GM23338 (cell line): Measurements from ENCODE around the gene ADGRG4. TPM values are rescaled to one million over a fixed set of nuclear protein-coding genes. Genes with fewer than 3 reads are reported as not detected.

Experiments
- ATAC-seq: fragments of 200-7000 bp; cut with Tn5 transposase; 3 replicates; pipeline ENCODE4 v1.9.1; 2020
- DNase-seq: peaks from one replicate; pipeline ENCODE4 v3.0.0-alpha.2; 2015; ENCODE audit warnings: low spot score
- H2AFZ ChIP-seq: fragments of 200-600 bp; sonication (generic); 2 replicates; pipeline ENCODE4 v1.8.0; 2016; ENCODE audit warnings: antibody characterized with exemption, mild to moderate bottlenecking, moderate library complexity
- H3F3A ChIP-seq: fragments of 200-600 bp; sonication (generic); replicated peaks from 2 replicates; pipeline ENCODE4 v1.8.0; 2017; ENCODE audit warnings: antibody characterized with exemption, mixed run types, low read depth
- H3K27ac ChIP-seq: fragments of 200-600 bp; sonication (generic); 2 replicates; pipeline ENCODE4 v1.6.1; 2016; ENCODE audit warnings: low read depth
- H3K27me3 ChIP-seq: fragments of 200-600 bp; sonication (generic); 2 replicates; pipeline ENCODE4 v1.8.0; 2016; ENCODE audit warnings: mild to moderate bottlenecking, mixed run types, moderate library complexity; ENCODE audit not compliant: insufficient read depth
- H3K36me3 ChIP-seq: fragments of 200-600 bp; sonication (generic); 2 replicates; pipeline ENCODE4 v1.8.0; 2016; ENCODE audit warnings: mild to moderate bottlenecking; ENCODE audit not compliant: insufficient read depth
- H3K4me1 ChIP-seq: fragments of 200-600 bp; sonication (generic); 2 replicates; pipeline ENCODE4 v1.8.0; 2016; ENCODE audit warnings: mild to moderate bottlenecking, moderate library complexity; ENCODE audit not compliant: insufficient read depth
- H3K4me2 ChIP-seq: fragments of 200-600 bp; sonication (generic); 2 replicates; pipeline ENCODE4 v1.7.1; 2017; ENCODE audit warnings: mixed run types
- H3K4me3 ChIP-seq: fragments of 200-600 bp; sonication (generic); 2 replicates; pipeline ENCODE4 v1.6.1; 2016; ENCODE audit warnings: mixed run types
- H3K79me2 ChIP-seq: fragments of 200-600 bp; sonication (generic); replicated peaks from 2 replicates; pipeline ENCODE4 v1.8.0; 2017; ENCODE audit warnings: mild to moderate bottlenecking; ENCODE audit not compliant: insufficient read depth
- H3K9me2 ChIP-seq: fragments of 200-600 bp; sonication (generic); 2 replicates; pipeline ENCODE4 v1.8.0; 2017; ENCODE audit not compliant: insufficient read depth
- H4K20me1 ChIP-seq: fragments of 200-600 bp; sonication (generic); replicated peaks from 2 replicates; pipeline ENCODE4 v1.8.0; 2017; ENCODE audit warnings: mild to moderate bottlenecking; ENCODE audit not compliant: insufficient read depth
- H3K27ac Mint-ChIP-seq: 2 replicates; pipeline ENCODE4 v1.8.0; 2020; ENCODE audit warnings: inconsistent platforms, mild to moderate bottlenecking, moderate library complexity, mixed read lengths
- H3K27me3 Mint-ChIP-seq: 3 replicates; pipeline ENCODE4 v1.8.0; 2022; ENCODE audit warnings: low read depth, mild to moderate bottlenecking, moderate library complexity, mixed read lengths, inconsistent platforms; ENCODE audit not compliant: insufficient read depth, poor library complexity
- H3K36me3 Mint-ChIP-seq: 3 replicates; pipeline ENCODE4 v1.8.0; 2021; ENCODE audit warnings: low read depth, mild to moderate bottlenecking, inconsistent platforms, moderate library complexity, mixed read lengths
- H3K4me1 Mint-ChIP-seq: 3 replicates; pipeline ENCODE4 v1.8.0; 2020; ENCODE audit warnings: mild to moderate bottlenecking, inconsistent platforms, mixed read lengths
- H3K4me3 Mint-ChIP-seq: 3 replicates; pipeline ENCODE4 v1.8.0; 2021; ENCODE audit warnings: moderate library complexity, mild to moderate bottlenecking, inconsistent platforms, mixed read lengths
- H3K9me3 Mint-ChIP-seq: 3 replicates; pipeline ENCODE4 v1.8.0; 2020; ENCODE audit warnings: moderate library complexity, mild to moderate bottlenecking, inconsistent platforms, mixed read lengths
- CREB1 ChIP-seq: fragments of 250-450 bp; sonication (Bioruptor Pico); IDR thresholded peaks from 2 replicates; pipeline ENCODE4 v1.5.0; 2020; ENCODE audit warnings: low read depth, mild to moderate bottlenecking, moderate library complexity
- EZH2 ChIP-seq: fragments of 200-600 bp; sonication (generic); IDR thresholded peaks from one replicate; pipeline ENCODE4 v1.8.0; 2017; ENCODE audit warnings: antibody characterized with exemption, mild to moderate bottlenecking, low read depth; ENCODE audit not compliant: unreplicated experiment
- EZH2phosphoT487 ChIP-seq: fragments of 200-600 bp; sonication (generic); IDR thresholded peaks from one replicate; pipeline ENCODE4 v1.8.1; 2018; ENCODE audit warnings: antibody characterized with exemption; ENCODE audit not compliant: unreplicated experiment
- JUNB ChIP-seq: IDR thresholded peaks from one replicate; pipeline ENCODE4 v1.6.1; 2016; ENCODE audit warnings: antibody characterized with exemption; ENCODE audit not compliant: unreplicated experiment
- NANOG ChIP-seq: IDR thresholded peaks from 2 replicates; pipeline ENCODE4 v1.6.1; 2016; ENCODE audit warnings: antibody characterized with exemption, borderline replicate concordance
- POLR2AphosphoS5 ChIP-seq: IDR thresholded peaks from 2 replicates; pipeline ENCODE4 v1.6.1; 2016; ENCODE audit warnings: antibody characterized with exemption, low read depth
- STAT1 ChIP-seq: IDR thresholded peaks from one replicate; pipeline ENCODE4 v1.6.1; 2016; ENCODE audit warnings: antibody characterized with exemption; ENCODE audit not compliant: unreplicated experiment
- ZNF114 ChIP-seq: fragments of 250-450 bp; sonication (Bioruptor Pico); IDR thresholded peaks from 2 replicates; pipeline ENCODE4 v1.5.0; 2020; ENCODE audit warnings: mild to moderate bottlenecking, moderate library complexity
- ZNF331 ChIP-seq: fragments of 250-450 bp; sonication (Bioruptor Pico); IDR thresholded peaks from 2 replicates; pipeline ENCODE4 v1.5.0; 2020; ENCODE audit warnings: low read depth, mild to moderate bottlenecking, moderate library complexity
- polyA plus RNA-seq: library from polyadenylated mRNA; unstranded; fragments of >200 nt; fragmentation: Nextera tagmentation; extraction: Ambion mirVana; gene quantifications from 2 replicates; pipeline ENCODE4 v1.2.1, GENCODE V29; 2016
- total RNA-seq: library from RNA; depleted of rRNA; stranded (reverse); fragments of >200 nt; shearing (Covaris generic); gene quantifications from 2 replicates; pipeline ENCODE4 v1.2.3, GENCODE V29; 2014
- TF ChIP-seq, protein P1 (sequence below): fragments of 250-450 bp; sonication (Bioruptor Pico); IDR thresholded peaks from 2 replicates; pipeline ENCODE4 v1.5.0; 2020; ENCODE audit warnings: mild to moderate bottlenecking, moderate library complexity
- TF ChIP-seq, protein P2 (sequence below), 2 experiments: fragments of 200-600 bp in 1 of 2; sonication (generic) in 1 of 2; conservative IDR thresholded peaks; 2 replicates each; pipeline versions ENCODE4 v1.5.1 to v1.6.1; 2016 to 2017; ENCODE audit warnings: antibody characterized with exemption in 2 of 2, low read depth in 2 of 2, mild to moderate bottlenecking in 2 of 2, moderate library complexity in 1 of 2
- TF ChIP-seq, protein P3 (sequence below): IDR thresholded peaks from one replicate; pipeline ENCODE4 v1.6.1; 2018; ENCODE audit warnings: antibody characterized with exemption; ENCODE audit not compliant: unreplicated experiment
- TF ChIP-seq, protein P4 (sequence below): IDR thresholded peaks from 2 replicates; pipeline ENCODE4 v1.6.1; 2016; ENCODE audit warnings: antibody characterized with exemption

ADGRG4 gene
- total and polyA plus RNA-seq, 2 experiments from 2014 or later = not detected

DNA sequence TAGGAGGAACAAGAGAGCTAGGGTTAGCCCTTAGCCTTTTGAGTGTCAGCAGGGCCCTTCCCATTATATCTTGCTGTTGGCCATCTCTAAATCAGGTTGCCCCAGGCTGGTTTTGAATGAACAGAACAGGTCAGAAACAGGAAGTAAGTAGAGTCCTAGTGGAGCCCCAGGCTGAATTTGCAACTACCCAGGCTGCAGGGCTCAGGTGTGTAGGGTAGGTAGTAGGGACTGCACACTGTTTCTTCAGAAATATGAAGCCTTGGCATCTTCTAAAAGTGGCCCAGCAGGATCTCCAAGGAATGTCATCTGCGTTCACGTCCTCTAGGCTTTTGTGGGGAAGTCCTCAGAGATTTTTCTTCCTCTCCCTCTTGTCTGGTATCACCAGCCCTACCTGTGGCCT, 90.2 kb downstream of the ADGRG4 start:
- no peak overlapping the region for H3K27ac ChIP-seq

More for the DNA sequence above, 90.2 kb downstream of the ADGRG4 start:
- H3K9me3 Mint-ChIP-seq = no peaks in the 10 kb centered on the region
- H3K27me3 Mint-ChIP-seq = no peaks in the 10 kb centered on the region
- H3K36me3 Mint-ChIP-seq = no peaks in the 10 kb centered on the region
- Histone ChIP-seq H2AFZ (no peak overlapping the region), H3K36me3 (no peaks in the 10 kb centered on the region), H3K9me2 (no peaks in the 10 kb centered on the region), H3K79me2 (no peaks in the 10 kb centered on the region), H3K4me2 (no peak overlapping the region), H3K4me3 (no peak overlapping the region), H4K20me1 (no peaks in the 10 kb centered on the region), H3K27me3 (no peaks in the 10 kb centered on the region), H3F3A (no peaks in the 10 kb centered on the region), H3K4me1 (no peaks in the 10 kb centered on the region)
- no peak for ATAC-seq
- H3K4me3 Mint-ChIP-seq = no peak overlapping the region
- H3K27ac Mint-ChIP-seq = no peak overlapping the region
- no peak for DNase-seq
- H3K4me1 Mint-ChIP-seq = no peaks in the 10 kb centered on the region
- TF ChIP-seq EZH2phosphoT487 = no peak
- TF ChIP-seq, protein P1, sequence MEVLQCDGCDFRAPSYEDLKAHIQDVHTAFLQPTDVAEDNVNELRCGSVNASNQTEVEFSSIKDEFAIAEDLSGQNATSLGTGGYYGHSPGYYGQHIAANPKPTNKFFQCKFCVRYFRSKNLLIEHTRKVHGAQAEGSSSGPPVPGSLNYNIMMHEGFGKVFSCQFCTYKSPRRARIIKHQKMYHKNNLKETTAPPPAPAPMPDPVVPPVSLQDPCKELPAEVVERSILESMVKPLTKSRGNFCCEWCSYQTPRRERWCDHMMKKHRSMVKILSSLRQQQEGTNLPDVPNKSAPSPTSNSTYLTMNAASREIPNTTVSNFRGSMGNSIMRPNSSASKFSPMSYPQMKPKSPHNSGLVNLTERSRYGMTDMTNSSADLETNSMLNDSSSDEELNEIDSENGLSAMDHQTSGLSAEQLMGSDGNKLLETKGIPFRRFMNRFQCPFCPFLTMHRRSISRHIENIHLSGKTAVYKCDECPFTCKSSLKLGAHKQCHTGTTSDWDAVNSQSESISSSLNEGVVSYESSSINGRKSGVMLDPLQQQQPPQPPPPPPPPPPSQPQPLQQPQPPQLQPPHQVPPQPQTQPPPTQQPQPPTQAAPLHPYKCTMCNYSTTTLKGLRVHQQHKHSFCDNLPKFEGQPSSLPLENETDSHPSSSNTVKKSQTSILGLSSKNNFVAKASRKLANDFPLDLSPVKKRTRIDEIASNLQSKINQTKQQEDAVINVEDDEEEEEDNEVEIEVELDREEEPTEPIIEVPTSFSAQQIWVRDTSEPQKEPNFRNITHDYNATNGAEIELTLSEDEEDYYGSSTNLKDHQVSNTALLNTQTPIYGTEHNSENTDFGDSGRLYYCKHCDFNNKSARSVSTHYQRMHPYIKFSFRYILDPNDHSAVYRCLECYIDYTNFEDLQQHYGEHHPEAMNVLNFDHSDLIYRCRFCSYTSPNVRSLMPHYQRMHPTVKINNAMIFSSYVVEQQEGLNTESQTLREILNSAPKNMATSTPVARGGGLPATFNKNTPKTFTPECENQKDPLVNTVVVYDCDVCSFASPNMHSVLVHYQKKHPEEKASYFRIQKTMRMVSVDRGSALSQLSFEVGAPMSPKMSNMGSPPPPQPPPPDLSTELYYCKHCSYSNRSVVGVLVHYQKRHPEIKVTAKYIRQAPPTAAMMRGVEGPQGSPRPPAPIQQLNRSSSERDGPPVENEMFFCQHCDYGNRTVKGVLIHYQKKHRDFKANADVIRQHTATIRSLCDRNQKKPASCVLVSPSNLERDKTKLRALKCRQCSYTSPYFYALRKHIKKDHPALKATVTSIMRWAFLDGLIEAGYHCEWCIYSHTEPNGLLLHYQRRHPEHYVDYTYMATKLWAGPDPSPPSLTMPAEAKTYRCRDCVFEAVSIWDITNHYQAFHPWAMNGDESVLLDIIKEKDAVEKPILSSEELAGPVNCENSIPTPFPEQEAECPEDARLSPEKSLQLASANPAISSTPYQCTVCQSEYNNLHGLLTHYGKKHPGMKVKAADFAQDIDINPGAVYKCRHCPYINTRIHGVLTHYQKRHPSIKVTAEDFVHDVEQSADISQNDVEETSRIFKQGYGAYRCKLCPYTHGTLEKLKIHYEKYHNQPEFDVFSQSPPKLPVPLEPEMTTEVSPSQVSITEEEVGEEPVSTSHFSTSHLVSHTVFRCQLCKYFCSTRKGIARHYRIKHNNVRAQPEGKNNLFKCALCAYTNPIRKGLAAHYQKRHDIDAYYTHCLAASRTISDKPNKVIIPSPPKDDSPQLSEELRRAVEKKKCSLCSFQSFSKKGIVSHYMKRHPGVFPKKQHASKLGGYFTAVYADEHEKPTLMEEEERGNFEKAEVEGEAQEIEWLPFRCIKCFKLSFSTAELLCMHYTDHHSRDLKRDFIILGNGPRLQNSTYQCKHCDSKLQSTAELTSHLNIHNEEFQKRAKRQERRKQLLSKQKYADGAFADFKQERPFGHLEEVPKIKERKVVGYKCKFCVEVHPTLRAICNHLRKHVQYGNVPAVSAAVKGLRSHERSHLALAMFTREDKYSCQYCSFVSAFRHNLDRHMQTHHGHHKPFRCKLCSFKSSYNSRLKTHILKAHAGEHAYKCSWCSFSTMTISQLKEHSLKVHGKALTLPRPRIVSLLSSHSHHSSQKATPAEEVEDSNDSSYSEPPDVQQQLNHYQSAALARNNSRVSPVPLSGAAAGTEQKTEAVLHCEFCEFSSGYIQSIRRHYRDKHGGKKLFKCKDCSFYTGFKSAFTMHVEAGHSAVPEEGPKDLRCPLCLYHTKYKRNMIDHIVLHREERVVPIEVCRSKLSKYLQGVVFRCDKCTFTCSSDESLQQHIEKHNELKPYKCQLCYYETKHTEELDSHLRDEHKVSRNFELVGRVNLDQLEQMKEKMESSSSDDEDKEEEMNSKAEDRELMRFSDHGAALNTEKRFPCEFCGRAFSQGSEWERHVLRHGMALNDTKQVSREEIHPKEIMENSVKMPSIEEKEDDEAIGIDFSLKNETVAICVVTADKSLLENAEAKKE (CRISPR knock-in tag) = no peak
- TF ChIP-seq, protein P2, sequence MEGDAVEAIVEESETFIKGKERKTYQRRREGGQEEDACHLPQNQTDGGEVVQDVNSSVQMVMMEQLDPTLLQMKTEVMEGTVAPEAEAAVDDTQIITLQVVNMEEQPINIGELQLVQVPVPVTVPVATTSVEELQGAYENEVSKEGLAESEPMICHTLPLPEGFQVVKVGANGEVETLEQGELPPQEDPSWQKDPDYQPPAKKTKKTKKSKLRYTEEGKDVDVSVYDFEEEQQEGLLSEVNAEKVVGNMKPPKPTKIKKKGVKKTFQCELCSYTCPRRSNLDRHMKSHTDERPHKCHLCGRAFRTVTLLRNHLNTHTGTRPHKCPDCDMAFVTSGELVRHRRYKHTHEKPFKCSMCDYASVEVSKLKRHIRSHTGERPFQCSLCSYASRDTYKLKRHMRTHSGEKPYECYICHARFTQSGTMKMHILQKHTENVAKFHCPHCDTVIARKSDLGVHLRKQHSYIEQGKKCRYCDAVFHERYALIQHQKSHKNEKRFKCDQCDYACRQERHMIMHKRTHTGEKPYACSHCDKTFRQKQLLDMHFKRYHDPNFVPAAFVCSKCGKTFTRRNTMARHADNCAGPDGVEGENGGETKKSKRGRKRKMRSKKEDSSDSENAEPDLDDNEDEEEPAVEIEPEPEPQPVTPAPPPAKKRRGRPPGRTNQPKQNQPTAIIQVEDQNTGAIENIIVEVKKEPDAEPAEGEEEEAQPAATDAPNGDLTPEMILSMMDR (conservative IDR thresholded peaks at IDR 0.05; ENCODE audit: low read depth in 2 of 2) = no peak
- no peak for TF ChIP-seq CREB1
- TF ChIP-seq, protein P3, sequence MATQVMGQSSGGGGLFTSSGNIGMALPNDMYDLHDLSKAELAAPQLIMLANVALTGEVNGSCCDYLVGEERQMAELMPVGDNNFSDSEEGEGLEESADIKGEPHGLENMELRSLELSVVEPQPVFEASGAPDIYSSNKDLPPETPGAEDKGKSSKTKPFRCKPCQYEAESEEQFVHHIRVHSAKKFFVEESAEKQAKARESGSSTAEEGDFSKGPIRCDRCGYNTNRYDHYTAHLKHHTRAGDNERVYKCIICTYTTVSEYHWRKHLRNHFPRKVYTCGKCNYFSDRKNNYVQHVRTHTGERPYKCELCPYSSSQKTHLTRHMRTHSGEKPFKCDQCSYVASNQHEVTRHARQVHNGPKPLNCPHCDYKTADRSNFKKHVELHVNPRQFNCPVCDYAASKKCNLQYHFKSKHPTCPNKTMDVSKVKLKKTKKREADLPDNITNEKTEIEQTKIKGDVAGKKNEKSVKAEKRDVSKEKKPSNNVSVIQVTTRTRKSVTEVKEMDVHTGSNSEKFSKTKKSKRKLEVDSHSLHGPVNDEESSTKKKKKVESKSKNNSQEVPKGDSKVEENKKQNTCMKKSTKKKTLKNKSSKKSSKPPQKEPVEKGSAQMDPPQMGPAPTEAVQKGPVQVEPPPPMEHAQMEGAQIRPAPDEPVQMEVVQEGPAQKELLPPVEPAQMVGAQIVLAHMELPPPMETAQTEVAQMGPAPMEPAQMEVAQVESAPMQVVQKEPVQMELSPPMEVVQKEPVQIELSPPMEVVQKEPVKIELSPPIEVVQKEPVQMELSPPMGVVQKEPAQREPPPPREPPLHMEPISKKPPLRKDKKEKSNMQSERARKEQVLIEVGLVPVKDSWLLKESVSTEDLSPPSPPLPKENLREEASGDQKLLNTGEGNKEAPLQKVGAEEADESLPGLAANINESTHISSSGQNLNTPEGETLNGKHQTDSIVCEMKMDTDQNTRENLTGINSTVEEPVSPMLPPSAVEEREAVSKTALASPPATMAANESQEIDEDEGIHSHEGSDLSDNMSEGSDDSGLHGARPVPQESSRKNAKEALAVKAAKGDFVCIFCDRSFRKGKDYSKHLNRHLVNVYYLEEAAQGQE = no peak
- TF ChIP-seq, protein P4, sequence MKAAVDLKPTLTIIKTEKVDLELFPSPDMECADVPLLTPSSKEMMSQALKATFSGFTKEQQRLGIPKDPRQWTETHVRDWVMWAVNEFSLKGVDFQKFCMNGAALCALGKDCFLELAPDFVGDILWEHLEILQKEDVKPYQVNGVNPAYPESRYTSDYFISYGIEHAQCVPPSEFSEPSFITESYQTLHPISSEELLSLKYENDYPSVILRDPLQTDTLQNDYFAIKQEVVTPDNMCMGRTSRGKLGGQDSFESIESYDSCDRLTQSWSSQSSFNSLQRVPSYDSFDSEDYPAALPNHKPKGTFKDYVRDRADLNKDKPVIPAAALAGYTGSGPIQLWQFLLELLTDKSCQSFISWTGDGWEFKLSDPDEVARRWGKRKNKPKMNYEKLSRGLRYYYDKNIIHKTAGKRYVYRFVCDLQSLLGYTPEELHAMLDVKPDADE = no peak
- TF ChIP-seq STAT1 = no peak
- TF ChIP-seq NANOG = no peak
- no peak for TF ChIP-seq JUNB
- TF ChIP-seq ZNF114 (CRISPR knock-in tag) = no peak
- TF ChIP-seq EZH2 = no peak
- no peak for TF ChIP-seq ZNF331
- TF ChIP-seq POLR2AphosphoS5 = no peak
